CD14-positive monocyte (primary cell): Measurements from ENCODE around the gene PEX5L. TPM values are rescaled to one million over a fixed set of nuclear protein-coding genes. Genes with fewer than 3 reads are reported as not detected.

Experiments
- DNase-seq, 3 donors: peaks; one replicate each; pipeline ENCODE4 v3.0.0-alpha.2; 2011 to 2022
- H2AFZ ChIP-seq: 2 replicates; pipeline ENCODE4 v1.6.0; 2012; ENCODE audit warnings: mild to moderate bottlenecking, low read depth, low read length, inconsistent platforms; ENCODE audit not compliant: insufficient read depth, poor library complexity, severe bottlenecking
- H3K27ac ChIP-seq, 2 donors: 1 replicate in 1 of 2; 2 replicates in 1 of 2; pipeline ENCODE4 v1.5.1; 2012 to 2013; ENCODE audit warnings: low read length in 2 of 2, control low read depth in 1 of 2, inconsistent platforms in 1 of 2, low read depth in 1 of 2, mild to moderate bottlenecking in 1 of 2
- H3K27me3 ChIP-seq, 2 donors: one replicate each; pipeline versions ENCODE4 v1.6.0 to v1.6.1; 2011 to 2013; ENCODE audit warnings: low read length in 2 of 2; ENCODE audit not compliant: control insufficient read depth in 2 of 2, insufficient read depth in 2 of 2
- H3K36me3 ChIP-seq, 2 donors: replicated peaks in 1 of 2; 1 replicate in 1 of 2; 2 replicates in 1 of 2; pipeline versions ENCODE4 v1.5.1 to v1.6.1; 2012 to 2013; ENCODE audit warnings: low read length in 2 of 2, control low read depth in 1 of 2, inconsistent platforms in 1 of 2, mild to moderate bottlenecking in 1 of 2; ENCODE audit not compliant: insufficient read depth in 2 of 2, control insufficient read depth in 1 of 2
- H3K4me1 ChIP-seq, 2 donors: 1 replicate in 1 of 2; 2 replicates in 1 of 2; pipeline versions ENCODE4 v1.5.1 to v1.6.1; 2012 to 2013; ENCODE audit warnings: low read length in 2 of 2, control low read depth in 1 of 2, inconsistent platforms in 1 of 2, mild to moderate bottlenecking in 1 of 2, moderate library complexity in 1 of 2; ENCODE audit not compliant: insufficient read depth in 2 of 2, control insufficient read depth in 1 of 2
- H3K4me2 ChIP-seq: replicated peaks from 2 replicates; pipeline ENCODE3; 2012; ENCODE audit warnings: low read length, moderate library complexity, mild to moderate bottlenecking; ENCODE audit not compliant: poor library complexity, severe bottlenecking; ENCODE audit errors: extremely low read depth
- H3K4me3 ChIP-seq, 3 experiments: fragments of 200-600 bp in 1 of 3; sonication (generic) in 1 of 3; replicated peaks in 1 of 3; 1 replicate in 2 of 3; 2 replicates in 1 of 3; pipeline ENCODE4 v1.5.1; 2011 to 2013; ENCODE audit warnings: low read length in 3 of 3, mild to moderate bottlenecking in 3 of 3, control low read depth in 2 of 3, low read depth in 2 of 3, inconsistent platforms in 1 of 3, moderate library complexity in 1 of 3
- H3K79me2 ChIP-seq: 2 replicates; pipeline ENCODE4 v1.6.0; 2012; ENCODE audit warnings: mild to moderate bottlenecking, control low read depth, inconsistent platforms, low read length, moderate library complexity; ENCODE audit not compliant: insufficient read depth
- H3K9ac ChIP-seq: 2 replicates; pipeline ENCODE4 v1.6.0; 2017; ENCODE audit warnings: low read length, mild to moderate bottlenecking; ENCODE audit not compliant: insufficient read depth, poor library complexity, severe bottlenecking
- H3K9me3 ChIP-seq, 2 donors: replicated peaks in 1 of 2; 1 replicate in 1 of 2; 2 replicates in 1 of 2; pipeline versions ENCODE4 v1.5.1 to v1.6.1; 2012 to 2013; ENCODE audit warnings: low read length in 2 of 2, control low read depth in 1 of 2; ENCODE audit not compliant: control insufficient read depth in 1 of 2, insufficient read depth in 1 of 2
- H4K20me1 ChIP-seq: 2 replicates; pipeline ENCODE4 v1.6.0; 2012; ENCODE audit warnings: mild to moderate bottlenecking, low read length, control low read depth, moderate library complexity; ENCODE audit not compliant: insufficient read depth
- H3K27ac Mint-ChIP-seq, 7 donors: one replicate each; pipeline ENCODE4 v1.8.0; 2020; ENCODE audit warnings: mild to moderate bottlenecking in 7 of 7, mixed read lengths in 7 of 7, moderate library complexity in 6 of 7, inconsistent platforms in 2 of 7
- H3K27me3 Mint-ChIP-seq, 3 donors: one replicate each; pipeline ENCODE4 v1.8.0; 2021 to 2022; ENCODE audit warnings: low read depth in 3 of 3, mild to moderate bottlenecking in 3 of 3, mixed read lengths in 3 of 3, moderate library complexity in 3 of 3, inconsistent platforms in 1 of 3
- H3K36me3 Mint-ChIP-seq, 2 donors: one replicate each; pipeline ENCODE4 v1.8.0; 2020; ENCODE audit warnings: mixed read lengths in 2 of 2, inconsistent platforms in 1 of 2, mild to moderate bottlenecking in 1 of 2
- H3K4me1 Mint-ChIP-seq: one replicate; pipeline ENCODE4 v1.8.0; 2020; ENCODE audit warnings: mild to moderate bottlenecking, mixed read lengths
- H3K4me3 Mint-ChIP-seq, 2 donors: one replicate each; pipeline ENCODE4 v1.8.0; 2020; ENCODE audit warnings: mild to moderate bottlenecking in 2 of 2, mixed read lengths in 2 of 2, moderate library complexity in 1 of 2
- H3K9me3 Mint-ChIP-seq, 7 donors: one replicate each; pipeline ENCODE4 v1.8.0; 2020 to 2022; ENCODE audit warnings: mixed read lengths in 7 of 7, mild to moderate bottlenecking in 6 of 7, moderate library complexity in 6 of 7, inconsistent platforms in 2 of 7
- CTCF ChIP-seq: fragments of 200-600 bp; IDR thresholded peaks from one replicate; pipeline ENCODE4 v1.8.0; 2022; ENCODE audit warnings: antibody characterized with exemption, mild to moderate bottlenecking
- WGBS: methylation state at CpG from one replicate; pipeline ENCODE4 v1.1.5; 2013; ENCODE audit warnings: missing lambda C conversion rate; ENCODE audit not compliant: insufficient coverage; 5-methylcytosine and 5-hydroxymethylcytosine counted together
- intact Hi-C, 2 donors: fragments of 100-400 bp; cut with micrococcal nuclease; formaldehyde crosslinking; loops; one replicate each; pipeline versions ENCODE4 v1.15.0 to v1.15.1; 2023
- polyA plus RNA-seq, 3 donors: library from polyadenylated mRNA; depleted of rRNA in 1 of 3; unstranded in 2 of 3; stranded (reverse) in 1 of 3; fragments of 300-500 nt in 2 of 3; fragments of >200 nt in 1 of 3; fragmentation: Illumina TruSeq in 2 of 3; gene quantifications; 1 replicate in 2 of 3; 2 replicates in 1 of 3; pipeline ENCODE4 v1.2.3, GENCODE V29; 2012 to 2021

PEX5L gene
- polyA plus RNA-seq, 3 donors, result not detected

DNA sequence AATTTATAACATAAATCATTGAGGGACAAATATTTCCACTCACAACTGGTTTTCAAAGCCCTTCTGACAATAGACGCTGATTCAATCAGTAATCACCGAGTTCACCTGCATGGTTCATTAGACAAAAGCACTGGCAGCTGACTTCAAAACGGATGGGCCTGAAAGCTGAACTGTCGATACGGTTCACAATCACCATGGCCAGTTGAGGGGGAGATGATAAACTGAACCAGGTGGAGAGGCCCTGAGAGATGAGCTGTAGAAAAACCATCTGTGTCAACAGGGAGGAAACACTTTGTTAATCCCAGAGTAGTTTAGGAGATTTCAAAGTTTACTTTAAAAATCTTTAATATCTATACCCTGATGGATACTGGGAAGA lies 75.0 kb downstream of the PEX5L start:
- no peak overlapping the region for H3K4me2 ChIP-seq
- H3K4me1 ChIP-seq, result peaks cover 0 to 11% of the 10 kb centered on the region in 2 donors
- no peak overlapping the region for H3K27ac ChIP-seq
- no peaks in the 10 kb centered on the region for H3K9me3 Mint-ChIP-seq
- no peak overlapping the region for H2AFZ ChIP-seq
- H3K27me3 Mint-ChIP-seq, result peaks cover 1 to 8% (median 6%) of the 10 kb centered on the region in 3 donors
- H3K27ac Mint-ChIP-seq, result no peak overlapping the region
- H3K4me3 ChIP-seq, result no peak overlapping the region
- no peaks in the 10 kb centered on the region for H3K9me3 ChIP-seq
- H3K79me2 ChIP-seq, result no peaks in the 10 kb centered on the region
- no peak for DNase-seq
- WGBS, result 88% methylated on average over 4 of the region's 5 CpGs
- TF ChIP-seq CTCF, result no peak
- intact Hi-C loops, result no loop called here
- peaks cover 16% of the 10 kb centered on the region for H3K4me1 Mint-ChIP-seq
- no peaks in the 10 kb centered on the region for H3K36me3 Mint-ChIP-seq
- H3K4me3 Mint-ChIP-seq, result no peak overlapping the region
- H4K20me1 ChIP-seq, result no peaks in the 10 kb centered on the region
- no peak overlapping the region for H3K9ac ChIP-seq
- no peaks in the 10 kb centered on the region for H3K27me3 ChIP-seq
- H3K36me3 ChIP-seq, result no peaks in the 10 kb centered on the region

GRCh38 chr3:179961071-179961702 lies 75.5 kb downstream of the PEX5L start:
- H3K4me1 Mint-ChIP-seq, result peaks cover 19% of the 10 kb centered on the region

More at GRCh38 chr3:179961071-179961702, 75.5 kb downstream of the PEX5L start:
- Mint-ChIP-seq H3K27ac (no peak overlapping the region), H3K36me3 (no peaks in the 10 kb centered on the region), H3K9me3 (no peaks in the 10 kb centered on the region), H3K4me3 (no peak overlapping the region), H3K27me3 (peaks cover 1 to 8% (median 6%) of the 10 kb centered on the region in 3 donors)
- no peak for TF ChIP-seq CTCF
- Histone ChIP-seq H2AFZ (no peak overlapping the region), H3K4me3 (no peak overlapping the region), H3K9ac (no peak overlapping the region), H4K20me1 (no peaks in the 10 kb centered on the region), H3K27ac (no peak overlapping the region), H3K4me1 (peaks cover 0 to 14% of the 10 kb centered on the region in 2 donors), H3K4me2 (no peak overlapping the region), H3K27me3 (no peaks in the 10 kb centered on the region), H3K36me3 (no peaks in the 10 kb centered on the region), H3K79me2 (no peaks in the 10 kb centered on the region), H3K9me3 (no peaks in the 10 kb centered on the region)
- intact Hi-C loops, result no loop called here
- 50% methylated on average over 1 of the region's 6 CpGs for WGBS
- DNase-seq, result no peak
